Measurements from ENCODE around the gene FAM228A. TPM values are rescaled to one million over a fixed set of nuclear protein-coding genes. Genes with fewer than 3 reads are reported as not detected.
A peak's percentile ranks its signal among the peaks of the same experiment; 100 is the strongest.

FAM228A gene
- total RNA-seq, 1 experiment from 2014 or later: not detected

DNA sequence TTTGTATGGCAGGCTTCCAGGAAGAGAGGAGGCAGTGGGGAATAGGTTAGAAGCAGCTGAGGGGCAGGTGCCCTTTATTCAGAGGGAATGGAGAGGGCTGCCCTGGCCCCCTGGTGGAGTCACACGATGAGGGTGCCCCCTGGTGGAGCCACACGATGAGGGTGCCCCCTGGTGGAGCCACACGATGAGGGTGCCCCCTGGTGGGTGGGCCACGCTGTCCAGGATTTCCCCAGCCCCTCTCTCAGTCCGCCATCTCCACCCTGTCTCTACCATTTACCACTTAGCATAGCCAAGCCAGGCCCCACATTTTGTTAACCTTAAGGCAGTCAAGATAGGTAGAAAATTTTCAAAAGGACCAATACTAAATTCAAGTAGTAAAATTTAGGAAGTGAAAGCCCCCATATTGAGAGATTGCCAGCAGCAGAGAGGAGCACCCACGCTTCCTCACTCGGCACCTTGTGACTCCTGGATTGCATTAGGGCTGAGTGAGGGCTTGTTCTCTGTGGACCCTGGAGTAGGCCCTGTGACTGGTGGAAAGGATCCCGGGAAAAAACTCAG is 10.4 kb upstream of the FAM228A start:
- H3K36me3 ChIP-seq (ENCODE audit: low read depth, low read length): no peaks in the 10 kb centered on the region
- no peak overlapping the region for H2AFZ ChIP-seq (ENCODE audit: low read length)
- no TSS peak for BruUV-seq (replicated peaks)
- H3K9me3 ChIP-seq (ENCODE audit: low read length): 0 out of 2 replicates have a peak, but pooled peaks cover 5% of the 10 kb centered on the region
- no peaks in the 10 kb centered on the region for H3K9me2 ChIP-seq (replicated peaks; ENCODE audit: low read length)
- ATAC-seq: peak; percentile 27; the same call in 1 of the 2 replicates
- ChIA-PET POLR2A (ENCODE audit: unreplicated experiment) (no interaction called here), CTCF (no interaction called here)
- H3K79me2 ChIP-seq (ENCODE audit: low read length): no peaks in the 10 kb centered on the region
- peak; percentile 30 for DNase-seq
- H3K27me3 ChIP-seq (ENCODE audit: low read length): no peaks in the 10 kb centered on the region
- H4K20me1 ChIP-seq (ENCODE audit: low read length): no peaks in the 10 kb centered on the region
- TF ChIP-seq, protein P1, sequence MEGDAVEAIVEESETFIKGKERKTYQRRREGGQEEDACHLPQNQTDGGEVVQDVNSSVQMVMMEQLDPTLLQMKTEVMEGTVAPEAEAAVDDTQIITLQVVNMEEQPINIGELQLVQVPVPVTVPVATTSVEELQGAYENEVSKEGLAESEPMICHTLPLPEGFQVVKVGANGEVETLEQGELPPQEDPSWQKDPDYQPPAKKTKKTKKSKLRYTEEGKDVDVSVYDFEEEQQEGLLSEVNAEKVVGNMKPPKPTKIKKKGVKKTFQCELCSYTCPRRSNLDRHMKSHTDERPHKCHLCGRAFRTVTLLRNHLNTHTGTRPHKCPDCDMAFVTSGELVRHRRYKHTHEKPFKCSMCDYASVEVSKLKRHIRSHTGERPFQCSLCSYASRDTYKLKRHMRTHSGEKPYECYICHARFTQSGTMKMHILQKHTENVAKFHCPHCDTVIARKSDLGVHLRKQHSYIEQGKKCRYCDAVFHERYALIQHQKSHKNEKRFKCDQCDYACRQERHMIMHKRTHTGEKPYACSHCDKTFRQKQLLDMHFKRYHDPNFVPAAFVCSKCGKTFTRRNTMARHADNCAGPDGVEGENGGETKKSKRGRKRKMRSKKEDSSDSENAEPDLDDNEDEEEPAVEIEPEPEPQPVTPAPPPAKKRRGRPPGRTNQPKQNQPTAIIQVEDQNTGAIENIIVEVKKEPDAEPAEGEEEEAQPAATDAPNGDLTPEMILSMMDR (conservative IDR thresholded peaks at IDR 0.05; ENCODE audit: low read depth, low read length): peak; percentile 91
- TF ChIP-seq EZH2phosphoT487 (IDR thresholded peaks at IDR 0.05; ENCODE audit: borderline replicate concordance, low read length) (no peak), EZH2 (IDR thresholded peaks at IDR 0.05; ENCODE audit: low read length, unreplicated experiment) (no peak)
- H3K4me3 ChIP-seq (ENCODE audit: low read length): no peak overlapping the region
- no peak overlapping the region for H3K4me2 ChIP-seq (ENCODE audit: low read length)
- H3K4me1 ChIP-seq (ENCODE audit: insufficient read depth, low read length): no peaks in the 10 kb centered on the region
- H3K9ac ChIP-seq (ENCODE audit: low read length): no peak overlapping the region
- H3K27ac ChIP-seq (ENCODE audit: low read length): no peak overlapping the region
- no peaks in the 10 kb centered on the region for H3F3A ChIP-seq (ENCODE audit: low read length, unreplicated experiment)
- intact Hi-C loops (cut with micrococcal nuclease): no loop called here

GRCh38 chr2:24169023-24169422 is 5.8 kb upstream of the FAM228A start:
- Histone ChIP-seq H3K4me2 (ENCODE audit: low read length) (no peak overlapping the region), H3K36me3 (ENCODE audit: low read depth, low read length) (no peaks in the 10 kb centered on the region), H3K4me3 (ENCODE audit: low read length) (no peak overlapping the region), H3K79me2 (ENCODE audit: low read length) (no peaks in the 10 kb centered on the region), H3F3A (ENCODE audit: low read length, unreplicated experiment) (no peaks in the 10 kb centered on the region), H4K20me1 (ENCODE audit: low read length) (no peaks in the 10 kb centered on the region), H3K9ac (ENCODE audit: low read length) (no peak overlapping the region), H3K9me3 (ENCODE audit: low read length) (no peaks in the 10 kb centered on the region), H3K4me1 (ENCODE audit: insufficient read depth, low read length) (no peaks in the 10 kb centered on the region), H3K27me3 (ENCODE audit: low read length) (no peaks in the 10 kb centered on the region), H3K27ac (ENCODE audit: low read length) (no peak overlapping the region), H3K9me2 (replicated peaks; ENCODE audit: low read length) (no peaks in the 10 kb centered on the region), H2AFZ (ENCODE audit: low read length) (no peak overlapping the region)
- TF ChIP-seq EZH2phosphoT487 (IDR thresholded peaks at IDR 0.05; ENCODE audit: borderline replicate concordance, low read length): no peak
- TF ChIP-seq, protein P1 (conservative IDR thresholded peaks at IDR 0.05; ENCODE audit: low read depth, low read length): no peak
- TF ChIP-seq EZH2 (IDR thresholded peaks at IDR 0.05; ENCODE audit: low read length, unreplicated experiment): no peak
- no peak for ATAC-seq
- no peak for DNase-seq
- POLR2A ChIA-PET (ENCODE audit: unreplicated experiment): no interaction called here
- no TSS peak for BruUV-seq (replicated peaks)
- intact Hi-C loops (cut with micrococcal nuclease): no loop called here
- CTCF ChIA-PET: no interaction called here

DNA sequence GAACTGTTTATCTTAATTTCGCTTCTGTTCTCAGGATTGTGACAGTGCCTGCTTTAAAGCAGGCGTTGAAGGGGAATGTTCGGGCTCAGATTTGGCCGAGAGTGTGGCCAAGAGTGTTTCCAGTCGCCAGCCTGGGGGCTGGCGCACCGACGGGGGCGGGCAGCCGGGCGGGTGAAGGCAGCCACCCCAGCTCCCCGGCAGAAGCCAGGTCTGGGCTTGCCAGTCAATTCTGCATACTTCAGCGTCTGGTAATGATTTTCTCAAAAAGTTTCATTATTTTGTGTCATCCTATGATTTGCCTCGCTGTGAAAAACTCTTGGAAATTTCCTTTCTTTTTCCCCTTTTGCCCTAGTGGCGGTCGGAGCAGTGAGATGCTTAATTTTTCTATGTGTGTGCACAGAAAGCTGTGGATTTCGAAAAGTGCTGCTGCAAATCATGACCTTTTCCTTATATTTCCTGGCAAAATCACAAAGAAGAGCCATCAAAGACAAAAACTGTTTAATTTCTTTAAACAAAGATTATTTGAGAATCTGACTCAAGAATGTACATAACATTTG is 856 bp downstream of the FAM228A start:
- Histone ChIP-seq H3K9ac (ENCODE audit: low read length) (no peak overlapping the region), H3K79me2 (ENCODE audit: low read length) (no peaks in the 10 kb centered on the region), H3K9me3 (ENCODE audit: low read length) (no peaks in the 10 kb centered on the region), H3F3A (ENCODE audit: low read length, unreplicated experiment) (no peaks in the 10 kb centered on the region), H3K27me3 (ENCODE audit: low read length) (no peaks in the 10 kb centered on the region), H3K4me2 (ENCODE audit: low read length) (no peak overlapping the region), H4K20me1 (ENCODE audit: low read length) (no peaks in the 10 kb centered on the region), H3K9me2 (replicated peaks; ENCODE audit: low read length) (no peaks in the 10 kb centered on the region), H3K27ac (ENCODE audit: low read length) (no peak overlapping the region), H3K4me3 (ENCODE audit: low read length) (no peak overlapping the region), H2AFZ (ENCODE audit: low read length) (no peak overlapping the region), H3K36me3 (ENCODE audit: low read depth, low read length) (no peaks in the 10 kb centered on the region), H3K4me1 (ENCODE audit: insufficient read depth, low read length) (no peaks in the 10 kb centered on the region)
- intact Hi-C loops (cut with micrococcal nuclease): no loop called here
- BruUV-seq (replicated peaks): no TSS peak
- ATAC-seq (no peak), DNase-seq (no peak)
- TF ChIP-seq EZH2 (IDR thresholded peaks at IDR 0.05; ENCODE audit: low read length, unreplicated experiment) (no peak), EZH2phosphoT487 (IDR thresholded peaks at IDR 0.05; ENCODE audit: borderline replicate concordance, low read length) (no peak)
- TF ChIP-seq, protein P1 (conservative IDR thresholded peaks at IDR 0.05; ENCODE audit: low read depth, low read length): no peak
- CTCF ChIA-PET: no interaction called here
- POLR2A ChIA-PET (ENCODE audit: unreplicated experiment): no interaction called here
